GM12878 (cell line): ENCODE measurements around the gene FRYL. TPM values are rescaled to one million over a fixed set of nuclear protein-coding genes. Genes with fewer than 3 reads are reported as not detected.
"Not testable (repeated sequence)": the region's sequence is repeated elsewhere in the genome, so short reads cannot be mapped to it uniquely, and the experiment has no call there.

Experiments
- ATAC-seq: fragments of 200-7000 bp; cut with Tn5 transposase; 3 replicates; pipeline ENCODE4 v1.9.1; 2020; ENCODE audit warnings: mild to moderate bottlenecking, moderate library complexity
- BruUV-seq: library from RNA; stranded (reverse); fragments of 400-500 nt; replicated peaks from 2 replicates; lab custom pipeline; 2021; lab: Mats Ljungman, UMichigan
- CTCF ChIA-PET: fragments of 300-600 bp; sonication (Branson Sonifier 250); formaldehyde crosslinking; extraction: SDS; loops from one replicate; lab custom pipeline; 2021; ENCODE audit warnings: inconsistent platforms; lab: Yijun Ruan, JAX
- POLR2A ChIA-PET: fragments of 350-600 bp; formaldehyde crosslinking; extraction: SDS; loops from one replicate; lab custom pipeline; 2021; ENCODE audit warnings: inconsistent platforms; lab: Charles Lee
- RAD21 ChIA-PET: fragments of 300-600 bp; sonication (Branson Sonifier 250); formaldehyde crosslinking; loops from one replicate; lab custom pipeline; 2023; ENCODE audit warnings: antibody characterized with exemption; ENCODE audit not compliant: unreplicated experiment; lab: Charles Lee
- SMC1A ChIA-PET: fragments of 300-600 bp; sonication (Branson Sonifier 250); formaldehyde crosslinking; loops from one replicate; lab custom pipeline; 2023; ENCODE audit not compliant: unreplicated experiment, uncharacterized antibody; lab: Charles Lee
- DNase-seq: peaks from one replicate; pipeline ENCODE4 v3.0.0-alpha.2; 2011; ENCODE audit warnings: low read depth, low spot score
- FAIRE-seq: peaks from 3 replicates; lab custom pipeline; 2011; peaks lifted over from hg19 to GRCh38; lab: Jason Lieb, UNC
- H2AFZ ChIP-seq: 2 replicates; pipeline ENCODE4 v1.6.0; 2011; ENCODE audit warnings: low read depth, low read length, control low read depth; ENCODE audit not compliant: control insufficient read depth
- H3K27ac ChIP-seq: 2 replicates; pipeline ENCODE4 v1.5.1; 2011; ENCODE audit warnings: control low read depth; ENCODE audit not compliant: control insufficient read depth, insufficient read depth
- H3K27me3 ChIP-seq, 2 experiments: replicated peaks in 1 of 2; 2 replicates each; pipeline versions ENCODE4 v1.6.0 to v1.6.1; 2011; ENCODE audit warnings: low read length in 1 of 2; ENCODE audit not compliant: control insufficient read depth in 2 of 2, insufficient read depth in 2 of 2
- H3K36me3 ChIP-seq, 2 experiments: 2 replicates each; pipeline ENCODE4 v1.5.1; 2011; ENCODE audit warnings: low read length in 1 of 2; ENCODE audit not compliant: control insufficient read depth in 2 of 2, insufficient read depth in 2 of 2
- H3K4me1 ChIP-seq: 2 replicates; pipeline ENCODE4 v1.6.1; 2011; ENCODE audit warnings: mild to moderate bottlenecking, low read length, moderate library complexity, mixed read lengths; ENCODE audit not compliant: control insufficient read depth, insufficient read depth
- H3K4me2 ChIP-seq: 2 replicates; pipeline ENCODE4 v1.6.0; 2011; ENCODE audit warnings: control low read depth; ENCODE audit not compliant: control insufficient read depth, insufficient read depth
- H3K4me3 ChIP-seq: fragments of 200-600 bp; sonication (generic); 2 replicates; pipeline ENCODE4 v1.5.1; 2016
- H3K79me2 ChIP-seq: 2 replicates; pipeline ENCODE4 v1.6.0; 2011; ENCODE audit warnings: low read length; ENCODE audit not compliant: control insufficient read depth, insufficient read depth
- H3K9ac ChIP-seq: 2 replicates; pipeline ENCODE4 v1.8.0; 2011; ENCODE audit warnings: low read length, control low read depth, mixed read lengths; ENCODE audit not compliant: control insufficient read depth, insufficient read depth
- H3K9me3 ChIP-seq: replicated peaks from 3 replicates; pipeline ENCODE4 v1.5.1; 2011; ENCODE audit warnings: mild to moderate bottlenecking, low read length; ENCODE audit not compliant: control insufficient read depth, insufficient read depth
- H4K20me1 ChIP-seq: 2 replicates; pipeline ENCODE4 v1.6.0; 2011; ENCODE audit not compliant: control insufficient read depth, insufficient read depth
- HDAC2 ChIP-seq: fragments of 200-600 bp; sonication (generic); IDR thresholded peaks from 2 replicates; pipeline ENCODE4 v1.6.1; 2017
- IKZF1 ChIP-seq: fragments of 450-650 bp; conservative IDR thresholded peaks from 2 replicates; pipeline ENCODE4 v1.6.1; 2017; ENCODE audit warnings: antibody characterized with exemption, mild to moderate bottlenecking
- IKZF2 ChIP-seq, 2 experiments: fragments of 450-650 bp; IDR thresholded peaks; 2 replicates each; pipeline ENCODE4 v1.6.1; 2017; ENCODE audit warnings: mild to moderate bottlenecking in 2 of 2, moderate library complexity in 2 of 2
- KAT2A ChIP-seq: conservative IDR thresholded peaks from 2 replicates; pipeline ENCODE4 v1.6.1; 2011; ENCODE audit warnings: low read depth, low read length; ENCODE audit not compliant: control insufficient read depth
- MTA2 ChIP-seq: fragments of 450-650 bp; IDR thresholded peaks from 2 replicates; pipeline ENCODE4 v1.6.1; 2016; ENCODE audit warnings: low read depth, mild to moderate bottlenecking, moderate library complexity
- NBN ChIP-seq: fragments of 450-650 bp; IDR thresholded peaks from 2 replicates; pipeline ENCODE4 v1.6.1; 2016
- PRDM15 ChIP-seq: fragments of 450-650 bp; formaldehyde crosslinking; IDR thresholded peaks from 2 replicates; pipeline ENCODE4 v1.4.0; 2020; ENCODE audit warnings: mild to moderate bottlenecking, moderate library complexity
- SUPT20H ChIP-seq: IDR thresholded peaks from 2 replicates; pipeline ENCODE4 v1.6.1; 2011; ENCODE audit warnings: low read depth, mild to moderate bottlenecking, low read length, moderate library complexity, borderline replicate concordance; ENCODE audit not compliant: control insufficient read depth
- WGBS: methylation state at CpG from one replicate; pipeline ENCODE4 v1.1.6; 2016; ENCODE audit warnings: low lambda C conversion rate; ENCODE audit not compliant: insufficient replicate concordance, insufficient coverage; ENCODE audit errors: missing lambda C conversion rate; 5-methylcytosine and 5-hydroxymethylcytosine counted together
- in situ Hi-C: fragments of 300-500 bp; cut with MboI; formaldehyde crosslinking; loops from 9 replicates; pipeline ENCODE4 v1.14.3; 2018; ENCODE audit warnings: mixed read lengths
- intact Hi-C: fragments of 100-400 bp; cut with micrococcal nuclease; formaldehyde crosslinking; loops from one replicate; pipeline ENCODE4 v1.14.2; 2022; ENCODE audit not compliant: unreplicated experiment
- polyA plus RNA-seq, 11 experiments: library from polyadenylated mRNA; depleted of rRNA in 4 of 11; unstranded in 6 of 11; stranded (reverse) in 5 of 11; fragments of >200 nt; fragmentation: Nextera tagmentation in 4 of 11; fragmentation: Illumina TruSeq in 1 of 11; extraction: Ambion mirVana in 4 of 11; extraction: Trizol in 1 of 11; gene quantifications; 1 replicate in 1 of 11; 2 replicates in 10 of 11; pipeline versions ENCODE4 v1.2.1 to v1.2.3, GENCODE V29; 2011 to 2016; ENCODE audit warnings: inconsistent platforms in 2 of 11, missing spikeins in 2 of 11, low read depth in 1 of 11
- total RNA-seq, 4 experiments: library from RNA; depleted of rRNA in 3 of 4; stranded (reverse); fragments of >200 nt in 3 of 4; fragmentation: Illumina TruSeq in 1 of 4; extraction: Trizol in 1 of 4; gene quantifications; 2 replicates each; pipeline versions ENCODE4 v1.2.1 to v1.2.3, GENCODE V29; 2013 to 2021

Gene FRYL
- total and polyA plus RNA-seq, 10 of the 15 experiments (the other 5 are each of a cell fraction or from before 2014, with no cell fraction given) = 10.3 to 50.6 (median 28.7) TPM

GRCh38 chr4:48454591-48454990, 325.5 kb downstream of the FRYL start (continued):
- no peak for TF ChIP-seq NBN
- no peak for TF ChIP-seq HDAC2

GRCh38 chr4:48451656-48452055, 328.4 kb downstream of the FRYL start:
- in situ Hi-C loops, RAD21 ChIA-PET, H2AFZ ChIP-seq, H3K9me3 ChIP-seq, H3K27me3 ChIP-seq, H3K4me3 ChIP-seq, H3K27ac ChIP-seq, H4K20me1 ChIP-seq, ATAC-seq, BruUV-seq, H3K36me3 ChIP-seq, POLR2A ChIA-PET, H3K9ac ChIP-seq, H3K4me1 ChIP-seq, intact Hi-C loops, DNase-seq, H3K79me2 ChIP-seq, FAIRE-seq, H3K4me2 ChIP-seq, CTCF ChIA-PET: not testable (repeated sequence)
- SMC1A ChIA-PET = interaction anchor here (1.0 kb wide), 1 partner anchor 12 kb away, joined by 3 read pairs; no protein-coding TSS in a partner anchor
- 0 out of 2 replicates have a peak, but pooled peaks have one; percentile 14 for TF ChIP-seq IKZF1
- peak; percentile 54; the same call in 1 of the 2 replicates for TF ChIP-seq MTA2
- 0 out of 4 replicates have a peak, but pooled peaks of 1 of the 2 experiments have one; percentile 18 for TF ChIP-seq IKZF2 (IDR thresholded peaks at IDR 0.05)
- WGBS = 15% methylated on average over 3 of the region's 3 CpGs

GRCh38 chr4:48450740-48451139, 329.3 kb downstream of the FRYL start:
- ChIA-PET SMC1A (interaction anchor here (1.0 kb wide), 1 partner anchor 12 kb away, joined by 3 read pairs; no protein-coding TSS in a partner anchor), RAD21 (no interaction called here), POLR2A (no interaction called here), CTCF (no interaction called here)
- no peak overlapping the region for H3K27ac ChIP-seq
- no peaks in the 10 kb centered on the region for H3K9me3 ChIP-seq
- TF ChIP-seq KAT2A = no peak
- no peak for TF ChIP-seq PRDM15 (CRISPR knock-in tag)
- TF ChIP-seq SUPT20H = no peak
- in situ Hi-C loops (no loop called here), intact Hi-C loops (no loop called here)
- no TSS peak for BruUV-seq
- DNase-seq = no peak
- no peak overlapping the region for H3K4me3 ChIP-seq
- H3K4me2 ChIP-seq = no peak overlapping the region
- no peak overlapping the region for H2AFZ ChIP-seq
- no peaks in the 10 kb centered on the region for H4K20me1 ChIP-seq
- WGBS = 89% methylated on average over 3 of the region's 3 CpGs
- FAIRE-seq = no peak
- no peaks in the 10 kb centered on the region for H3K36me3 ChIP-seq
- no peaks in the 10 kb centered on the region for H3K4me1 ChIP-seq
- no peaks in the 10 kb centered on the region for H3K27me3 ChIP-seq
- no peak for ATAC-seq
- H3K9ac ChIP-seq = no peak overlapping the region
- H3K79me2 ChIP-seq = no peaks in the 10 kb centered on the region
